ENCODE data around the gene NTF4. TPM values are rescaled to one million over a fixed set of nuclear protein-coding genes. Genes with fewer than 3 reads are reported as not detected.

Gene NTF4
- total and polyA plus RNA-seq, 2 of the 4 experiments (the other 2 are of a cell fraction) = 0.09 to 0.18 TPM

GRCh38 chr19:49056101-49056901 lies 8.3 kb downstream of the NTF4 start:
- Histone ChIP-seq H2AK5ac (ENCODE audit: low read depth, low read length) (peak overlapping the region; percentile 8), H2BK5ac (ENCODE audit: low read depth, low read length, poor library complexity, severe bottlenecking) (no peak overlapping the region), H3K27me3 (ENCODE audit: control insufficient read depth, insufficient read depth, low read length) (peaks cover 6% of the 10 kb centered on the region; the same call in 1 of the 2 replicates), H2AFZ (replicated peaks; ENCODE audit: low read length, poor library complexity) (peak overlapping the region; percentile 88), H4K91ac (ENCODE audit: insufficient read depth, low read depth, low read length) (no peak overlapping the region; the same call in 1 of the 2 replicates), H4K20me1 (ENCODE audit: insufficient read depth, low read length) (no peaks in the 10 kb centered on the region), H3K79me1 (ENCODE audit: low read depth in 1 of 2, low read length in 2 of 2) (peaks cover 0 to 5% of the 10 kb centered on the region in 2 experiments; a peak in 3 of 4 replicates), H2AK9ac (replicated peaks; ENCODE audit: low read depth, low read length, poor library complexity) (no peak overlapping the region), H3K14ac (replicated peaks; ENCODE audit: low read depth, low read length) (peak overlapping the region; percentile 68), H3K9ac (ENCODE audit: low read depth, low read length) (peak overlapping the region; percentile 39; the same call in 1 of the 2 replicates), H3K4me1 (ENCODE audit: control insufficient read depth, insufficient read depth, low read length) (peaks cover 2% of the 10 kb centered on the region; the same call in 1 of the 2 replicates), H3K36me3 (ENCODE audit: control insufficient read depth, insufficient read depth, low read length) (no peaks in the 10 kb centered on the region), H3K27ac (ENCODE audit: insufficient read depth, low read length) (peak overlapping the region; percentile 17; the same call in 1 of the 2 replicates), H3K4ac (ENCODE audit: low read depth, low read length) (peak overlapping the region; percentile 16; the same call in 1 of the 2 replicates), H3K4me2 (ENCODE audit: low read depth, low read length) (peak overlapping the region; percentile 95), H2BK120ac (ENCODE audit: low read depth, low read length) (0 out of 2 replicates have a peak overlapping the region, but pooled peaks have one; percentile 34), H2BK20ac (ENCODE audit: low read depth, low read length) (0 out of 2 replicates have a peak overlapping the region, but pooled peaks have one; percentile 10), H2BK15ac (ENCODE audit: low read depth, low read length) (no peak overlapping the region), H3K9me3 (ENCODE audit: control insufficient read depth, insufficient read depth, low read length) (no peaks in the 10 kb centered on the region), H4K8ac (ENCODE audit: low read depth in 2 of 2, low read length in 2 of 2) (peak overlapping the region in 1 of 2 experiments; percentile 60; a peak in 1 of 4 replicates), H3K9me1 (ENCODE audit: insufficient read depth, low read length) (no peaks in the 10 kb centered on the region), H3K23ac (ENCODE audit: low read depth, low read length) (peak overlapping the region; percentile 89), H3K56ac (ENCODE audit: extremely low read depth, insufficient read depth, low read length) (no peak overlapping the region), H3K18ac (ENCODE audit: low read depth, low read length) (no peak overlapping the region), H3K4me3 (ENCODE audit: insufficient read depth, low read depth, low read length) (peak overlapping the region; percentile 61), H4K5ac (ENCODE audit: low read depth, low read length) (no peak overlapping the region)
- ChIA-PET POLR2A (ENCODE audit: unreplicated experiment) (no interaction called here), CTCF (interaction anchor here (0.8 to 1.0 kb wide), 2 partner anchors 38 to 63 kb away, joined by 3 to 4 read pairs; partner anchors contain the start of genes GYS1 and RUVBL2)
- dilution Hi-C loops (cut with HindIII; ENCODE audit: low sequenced_read_pairs, unreplicated experiment) = no loop called here
- intact Hi-C loops (cut with micrococcal nuclease) = loop anchor here (5.0 kb wide), 1 partner anchor 64 kb away; the partner anchor contains the start of genes GYS1 and RUVBL2
- BruUV-seq (replicated peaks) = no TSS peak
- TF ChIP-seq CHD1 (IDR thresholded peaks at IDR 0.05; ENCODE audit: low read depth, low read length) (no peak), MXI1 (IDR thresholded peaks at IDR 0.05; ENCODE audit: borderline replicate concordance, low read depth, low read length) (peak; percentile 31; the same call in 1 of the 2 replicates), MAZ (IDR thresholded peaks at IDR 0.05; ENCODE audit: borderline replicate concordance, low read depth, low read length) (peak; percentile 49; the same call in 1 of the 2 replicates), CTCF (conservative IDR thresholded peaks at IDR 0.05; ENCODE audit: low read depth, low read length) (0 out of 2 replicates have a peak, but pooled peaks have one; percentile 22), MAFK (IDR thresholded peaks at IDR 0.05; ENCODE audit: low read depth, low read length) (no peak)
- peak; percentile 90 for ATAC-seq (ENCODE audit: low read depth)
- in situ Hi-C loops (cut with MboI; ENCODE audit: low sequenced_read_pairs) = no loop called here
- WGBS, 2 experiments (ENCODE audit: extremely low coverage in 2 of 2, insufficient read length in 1 of 2) = 5% methylated on average over 26 of the region's 63 CpGs; no CpG with 5 or more reads in 1 of the 2 experiments
- peak; percentile 28 for DNase-seq
